ENCODE data around the gene ACSL6. TPM values are rescaled to one million over a fixed set of nuclear protein-coding genes. Genes with fewer than 3 reads are reported as not detected.

ACSL6 gene
- total RNA-seq, 1 donor from 2014 or later: 3.7 TPM

- DNase-seq (ENCODE audit: low spot score): no peak
- no peak for ATAC-seq
These were observed 6.5 kb upstream of the ACSL6 start for GRCh38 chr5:132017738-132018625.

DNA sequence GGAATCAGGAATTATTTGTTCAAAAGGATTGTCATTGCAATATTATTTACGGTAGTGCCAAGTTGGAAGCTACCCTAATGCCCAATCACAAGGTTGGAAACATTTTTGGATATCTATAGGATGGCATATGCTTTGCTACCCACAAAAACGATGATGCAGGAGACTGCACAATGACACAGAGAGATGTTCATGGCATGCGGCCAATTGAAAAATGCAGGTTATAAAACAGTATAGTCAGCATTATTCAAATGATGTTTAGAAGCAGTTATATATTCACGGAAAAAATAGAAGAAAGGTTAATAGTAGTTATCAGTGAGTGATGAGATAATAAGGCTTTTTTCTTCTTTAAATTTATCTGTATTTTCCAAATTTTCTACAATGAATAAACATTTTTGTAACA, 5.9 kb upstream of the ACSL6 start:
- DNase-seq (ENCODE audit: low spot score) (no peak), ATAC-seq (no peak)

DNA sequence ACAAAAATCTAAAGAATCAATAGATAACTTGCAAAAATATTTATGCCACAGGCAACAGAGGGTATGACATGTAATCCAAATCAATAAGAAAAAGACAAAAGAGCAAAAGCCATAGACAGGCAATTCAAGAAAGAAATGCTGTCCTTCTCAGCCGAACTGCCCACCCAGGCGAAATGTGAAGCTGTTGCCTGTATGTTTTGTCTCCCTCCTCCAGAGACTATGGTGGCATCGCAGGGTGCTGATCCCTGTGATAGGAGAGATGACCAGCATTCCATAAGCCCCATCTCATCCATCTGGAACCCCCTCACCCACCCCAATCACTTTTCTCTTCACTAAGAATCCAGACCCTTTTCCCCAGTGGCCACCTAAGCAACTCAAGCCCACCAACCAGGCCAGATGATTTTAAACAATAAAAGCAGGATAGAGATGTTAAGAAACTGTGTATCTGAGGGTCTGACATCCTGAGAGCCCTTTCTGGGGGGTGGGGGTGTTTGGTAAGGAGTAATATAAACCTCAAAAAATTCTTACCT, 5.3 kb upstream of the ACSL6 start:
- ATAC-seq (no peak), DNase-seq (ENCODE audit: low spot score) (no peak)

- DNase-seq (ENCODE audit: low spot score) (peak; percentile 34), ATAC-seq (no peak)
These were observed 2.3 kb upstream of the ACSL6 start for GRCh38 chr5:132013711-132014110.

DNA sequence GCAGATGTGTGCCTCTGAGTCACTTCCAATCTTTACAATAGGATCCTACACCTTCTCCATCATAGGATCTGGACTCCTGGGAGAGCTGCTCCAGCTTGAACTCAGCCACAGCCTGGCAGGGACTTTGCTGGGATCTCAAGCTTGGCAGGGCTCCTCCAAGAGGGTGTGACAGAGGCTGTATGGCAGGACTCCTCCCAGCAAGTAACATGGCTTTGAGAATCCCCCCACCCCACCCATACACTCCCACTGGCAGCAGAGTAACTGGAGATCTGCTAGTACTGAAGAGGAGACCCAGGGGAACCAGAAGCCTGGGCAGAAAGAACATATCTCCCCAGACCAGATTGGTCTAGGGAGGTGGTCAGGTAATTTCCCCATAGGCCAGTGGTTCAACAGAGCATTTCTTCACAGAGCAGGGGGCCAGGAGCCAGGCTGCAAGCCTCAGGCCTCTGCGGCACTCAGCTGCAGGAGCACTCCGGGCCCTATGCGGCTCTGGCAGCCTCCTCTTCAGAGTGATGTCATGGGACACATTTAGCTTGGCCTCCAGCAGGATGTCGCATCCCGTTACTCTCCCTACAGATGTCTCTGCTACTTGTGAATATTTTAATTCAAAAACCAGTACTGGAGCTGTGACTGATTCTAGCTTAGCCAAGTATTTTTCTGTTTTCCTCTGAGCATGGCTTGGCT, 1.7 kb upstream of the ACSL6 start:
- ATAC-seq: no peak
- peak; percentile 33 for DNase-seq (ENCODE audit: low spot score)

GRCh38 chr5:132012371-132013005, 1.0 kb upstream of the ACSL6 start:
- no peak for ATAC-seq
- DNase-seq (ENCODE audit: low spot score): peak; percentile 40

- peak; percentile 43 for DNase-seq (ENCODE audit: low spot score)
- ATAC-seq: no peak
These were observed 353 bp downstream of the ACSL6 start for GRCh38 chr5:132010989-132011621.

GRCh38 chr5:132010645-132010988, 841 bp downstream of the ACSL6 start:
- DNase-seq (ENCODE audit: low spot score) (no peak), ATAC-seq (no peak)

DNA sequence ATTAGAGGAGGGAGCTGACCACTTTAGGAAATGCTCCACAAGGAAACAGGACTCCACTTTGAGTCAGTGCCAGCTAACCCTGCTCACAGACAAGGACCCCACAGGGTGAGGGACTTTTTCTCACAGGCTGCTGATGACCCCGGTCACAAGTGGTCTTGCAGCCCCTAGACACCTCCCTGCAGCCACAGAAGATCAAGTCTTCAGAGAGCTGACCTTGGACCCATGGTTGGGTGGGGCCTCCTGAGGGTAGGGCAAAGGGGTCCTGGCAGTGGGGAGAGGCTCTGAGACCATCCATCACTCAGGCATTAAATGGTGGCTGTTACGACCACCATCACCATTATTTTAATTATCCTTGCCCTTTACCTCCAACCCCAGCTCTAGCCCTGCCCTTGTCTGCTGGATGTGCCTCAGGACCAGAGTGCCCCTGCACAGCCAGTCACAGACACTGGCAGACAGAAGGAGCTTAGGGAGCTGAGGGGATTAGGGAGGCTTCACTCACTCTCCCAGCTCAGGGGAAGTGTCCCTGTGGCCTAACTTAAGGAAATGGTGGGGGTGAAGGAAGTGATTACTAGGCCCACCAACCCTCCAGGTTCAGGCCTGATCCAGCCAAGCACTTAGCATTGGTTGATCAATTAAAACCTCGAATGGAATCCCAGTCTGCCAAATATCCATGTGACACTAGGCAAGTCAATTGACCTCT, 1.6 kb downstream of the ACSL6 start:
- ATAC-seq (peak; percentile 44), DNase-seq (ENCODE audit: low spot score) (peak; percentile 30)

- peak; percentile 32 for DNase-seq (ENCODE audit: low spot score)
- no peak for ATAC-seq
These were observed 2.3 kb downstream of the ACSL6 start for GRCh38 chr5:132008961-132009680.

GRCh38 chr5:132008163-132008473, 3.3 kb downstream of the ACSL6 start:
- DNase-seq (ENCODE audit: low spot score) (no peak), ATAC-seq (no peak)

- peak; percentile 81 for ATAC-seq
- peak; percentile 75 for DNase-seq (ENCODE audit: low spot score)
These were observed 3.9 kb downstream of the ACSL6 start for GRCh38 chr5:132007399-132008162.

- ATAC-seq (no peak), DNase-seq (ENCODE audit: low spot score) (no peak)
These were observed 4.9 kb downstream of the ACSL6 start for GRCh38 chr5:132006331-132007120.

- DNase-seq (ENCODE audit: low spot score) (no peak), ATAC-seq (no peak)
These were observed 5.9 kb downstream of the ACSL6 start for GRCh38 chr5:132005591-132005990.

DNA sequence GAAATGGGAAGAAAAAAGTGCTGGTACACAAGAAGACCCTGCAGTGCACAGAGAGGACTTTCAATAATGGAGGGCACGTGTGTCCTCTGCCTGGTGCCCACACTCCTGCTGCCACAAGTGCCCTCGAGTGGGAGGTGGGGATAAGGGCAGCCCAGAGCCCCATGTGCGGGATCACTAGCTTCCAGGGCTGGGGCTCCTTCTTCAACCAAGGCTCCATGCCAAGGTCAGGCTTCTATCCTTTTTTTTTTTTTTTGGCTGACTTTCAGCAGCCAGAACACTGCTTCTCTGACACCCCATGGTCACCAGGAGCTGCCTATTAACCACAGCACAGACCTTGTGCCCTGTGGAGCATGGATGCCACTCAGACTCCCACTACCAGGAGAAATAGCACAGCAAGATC, 7.5 kb downstream of the ACSL6 start:
- no peak for ATAC-seq
- no peak for DNase-seq (ENCODE audit: low spot score)

GRCh38 chr5:132003170-132003744, 8.2 kb downstream of the ACSL6 start:
- ATAC-seq (no peak), DNase-seq (ENCODE audit: low spot score) (no peak)

DNA sequence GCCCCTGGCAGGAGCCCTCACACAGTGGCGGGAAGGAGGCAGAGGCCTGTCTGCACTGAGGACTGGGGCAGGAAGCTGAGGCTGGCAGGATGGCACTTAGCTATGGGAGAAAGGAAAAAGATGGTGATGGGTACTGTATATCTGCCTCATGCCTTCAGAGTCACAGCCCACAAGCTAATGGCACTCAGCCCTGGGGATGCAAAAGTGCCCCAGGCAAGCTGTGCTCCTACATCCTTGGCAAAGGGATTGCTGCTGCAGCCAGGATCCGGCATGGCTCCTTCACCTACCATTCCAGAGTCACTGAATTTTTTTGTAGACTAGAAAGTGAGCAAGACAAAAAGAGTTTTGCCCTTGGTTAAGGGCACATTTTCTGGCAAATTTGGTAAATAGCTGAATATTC, 8.7 kb downstream of the ACSL6 start:
- no peak for DNase-seq (ENCODE audit: low spot score)
- no peak for ATAC-seq
